GM12891 (cell line): Measurements from ENCODE around the gene NMNAT2.
"Not testable (repeated sequence)": the region's sequence is repeated elsewhere in the genome, so short reads cannot be mapped to it uniquely, and the experiment has no call there.

Experiments
- DNase-seq: peaks from one replicate; pipeline ENCODE4 v3.0.0; 2011; ENCODE audit warnings: low spot score; ENCODE audit not compliant: insufficient read length
- FAIRE-seq: peaks from 2 replicates; lab custom pipeline; 2011; peaks lifted over from hg19 to GRCh38; lab: Jason Lieb, UNC
- PAX5 ChIP-seq: IDR thresholded peaks from 2 replicates; pipeline ENCODE4 v1.6.1; 2011; ENCODE audit warnings: low read length, moderate library complexity, mild to moderate bottlenecking; ENCODE audit not compliant: insufficient read depth, severe bottlenecking
- POLR2A ChIP-seq: IDR thresholded peaks from 2 replicates; pipeline ENCODE4 v1.6.1; 2011; ENCODE audit warnings: low read depth, low read length, control low read depth
- POLR2AphosphoS5 ChIP-seq: IDR thresholded peaks from 2 replicates; pipeline ENCODE4 v1.6.1; 2011; ENCODE audit warnings: low read depth, low read length, control low read depth
- POU2F2 ChIP-seq: IDR thresholded peaks from 2 replicates; pipeline ENCODE4 v1.6.1; 2011; ENCODE audit warnings: low read depth, mild to moderate bottlenecking, control low read depth, low read length, moderate library complexity
- SPI1 ChIP-seq: IDR thresholded peaks from 2 replicates; pipeline ENCODE4 v1.6.1; 2011; ENCODE audit warnings: low read depth, low read length, control low read depth
- TAF1 ChIP-seq: IDR thresholded peaks from 2 replicates; pipeline ENCODE4 v1.6.1; 2011; ENCODE audit warnings: low read depth, low read length, control low read depth

Gene NMNAT2

GRCh38 chr1:183275322-183275721 is 142.9 kb downstream of the NMNAT2 start:
- no peak for TF ChIP-seq PAX5
- no peak for TF ChIP-seq TAF1
- TF ChIP-seq POLR2A: no peak
- no peak for TF ChIP-seq POU2F2
- no peak for TF ChIP-seq SPI1
- no peak for TF ChIP-seq POLR2AphosphoS5
- DNase-seq (no peak), FAIRE-seq (no peak)

GRCh38 chr1:183274836-183275235 is 143.3 kb downstream of the NMNAT2 start:
- DNase-seq (no peak), FAIRE-seq (no peak)
- TF ChIP-seq SPI1 (no peak), POLR2A (no peak), POU2F2 (no peak), TAF1 (no peak), PAX5 (no peak), POLR2AphosphoS5 (no peak)

GRCh38 chr1:183273984-183274383 is 144.2 kb downstream of the NMNAT2 start:
- not testable (repeated sequence) for FAIRE-seq, DNase-seq

GRCh38 chr1:183273300-183273699 is 144.9 kb downstream of the NMNAT2 start:
- DNase-seq (no peak), FAIRE-seq (no peak)
- TF ChIP-seq SPI1: no peak
- TF ChIP-seq POLR2A: no peak
- no peak for TF ChIP-seq TAF1
- TF ChIP-seq PAX5: no peak
- TF ChIP-seq POU2F2: no peak
- no peak for TF ChIP-seq POLR2AphosphoS5

DNA sequence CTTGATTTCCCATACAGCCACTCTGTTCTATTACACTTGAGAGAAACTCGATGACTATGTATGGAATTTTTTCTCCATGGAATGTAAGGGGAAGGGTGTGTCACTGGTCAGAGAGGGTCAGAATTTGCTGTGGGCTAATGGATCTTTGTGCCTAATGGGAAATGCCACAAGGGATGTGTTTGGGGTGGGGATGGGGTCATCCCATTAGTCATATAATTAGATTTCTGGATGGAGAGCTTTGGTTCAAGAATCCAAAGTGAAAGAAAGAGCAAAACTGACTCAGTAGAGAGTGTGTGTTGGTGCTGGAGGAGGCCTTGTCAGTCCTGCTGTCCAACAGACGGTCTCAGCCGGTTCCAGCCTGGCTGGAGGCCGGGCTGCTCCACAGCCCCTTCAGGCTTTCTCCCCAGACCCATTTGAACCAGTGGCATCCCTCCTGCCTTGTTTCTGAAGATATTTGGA is 145.8 kb downstream of the NMNAT2 start:
- no peak for TF ChIP-seq PAX5
- FAIRE-seq (no peak), DNase-seq (no peak)

DNA sequence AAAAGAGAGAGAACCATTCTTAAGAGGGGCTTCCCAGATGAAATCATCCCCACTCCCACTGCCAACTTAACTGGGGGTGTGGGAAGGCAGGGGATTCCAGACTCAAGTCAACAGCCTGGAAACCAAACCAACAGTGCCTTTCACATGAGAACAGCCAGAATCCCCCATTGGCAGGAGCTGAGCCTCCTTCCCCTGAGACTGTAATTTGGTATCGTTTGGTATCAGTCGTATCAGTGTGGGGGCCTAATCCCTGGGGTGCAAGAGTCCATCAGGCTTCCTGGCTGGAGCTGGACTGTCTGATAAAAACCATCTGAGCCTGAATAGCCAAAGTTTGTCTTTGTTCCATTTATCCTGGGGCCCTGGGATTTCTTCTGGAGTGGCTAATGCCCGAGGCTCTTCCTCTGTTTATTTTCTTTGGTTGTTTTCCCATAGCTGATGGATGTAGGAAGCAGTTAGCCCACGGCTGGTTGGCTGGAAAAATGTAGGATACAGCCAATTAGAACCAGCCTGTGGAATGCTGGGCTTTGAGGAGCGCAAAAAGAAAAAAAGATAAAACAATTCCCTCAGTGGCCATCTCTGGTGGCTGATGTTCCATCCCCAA is 147.5 kb downstream of the NMNAT2 start:
- TF ChIP-seq PAX5: no peak
- TF ChIP-seq SPI1: no peak
- no peak for TF ChIP-seq POLR2A
- TF ChIP-seq TAF1: no peak
- TF ChIP-seq POLR2AphosphoS5: no peak
- TF ChIP-seq POU2F2: no peak
- FAIRE-seq (no peak), DNase-seq (no peak)

- no peak for DNase-seq
- TF ChIP-seq PAX5 (no peak), POLR2A (no peak)
- no peak for FAIRE-seq
Measured at GRCh38 chr1:183267646-183268431, 150.3 kb downstream of the NMNAT2 start.

DNA sequence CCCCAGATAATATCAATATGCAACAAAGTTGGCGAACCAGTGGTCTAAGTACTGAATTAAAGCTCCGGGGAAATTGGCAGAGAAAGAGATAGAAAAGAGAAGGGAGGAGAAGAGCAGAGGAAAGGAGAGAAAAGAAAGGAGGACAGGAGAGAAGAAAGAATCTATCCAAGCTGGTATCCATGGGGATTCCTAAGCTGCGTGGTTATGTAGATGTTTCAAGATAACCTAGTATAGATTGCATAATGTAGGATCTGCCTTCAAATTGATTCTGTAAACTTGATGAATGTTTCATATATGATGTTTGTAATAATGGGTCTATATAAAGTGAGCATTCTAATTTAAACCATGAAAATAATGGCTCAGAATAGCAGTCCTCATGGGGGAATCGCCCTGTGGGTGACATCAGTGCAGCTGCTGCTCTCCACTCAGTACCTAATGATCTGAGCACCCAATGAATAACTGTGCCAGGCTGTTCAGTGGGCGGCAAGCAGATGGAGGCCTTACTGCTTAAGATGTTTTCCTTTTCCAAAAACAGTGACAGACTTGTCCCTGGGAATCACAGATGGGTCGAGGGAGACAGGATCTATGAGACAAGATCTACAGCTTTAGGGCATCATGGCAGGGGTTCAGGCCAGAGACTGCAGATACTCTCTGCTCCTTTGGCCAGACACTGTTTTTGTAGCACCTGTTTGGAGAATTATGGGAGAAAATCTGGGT is 154.1 kb downstream of the NMNAT2 start:
- TF ChIP-seq SPI1 (no peak), POLR2A (no peak), TAF1 (no peak), POU2F2 (no peak), POLR2AphosphoS5 (no peak), PAX5 (no peak)
- FAIRE-seq: no peak

GRCh38 chr1:183262628-183263200 is 155.5 kb downstream of the NMNAT2 start:
- no peak for FAIRE-seq
- no peak for DNase-seq

More for the DNA sequence above, 154.1 kb downstream of the NMNAT2 start:
- no peak for DNase-seq

GRCh38 chr1:183259924-183260323 is 158.3 kb downstream of the NMNAT2 start:
- no peak for TF ChIP-seq SPI1
- no peak for FAIRE-seq

More at GRCh38 chr1:183262628-183263200, 155.5 kb downstream of the NMNAT2 start:
- TF ChIP-seq PAX5 (no peak), POLR2AphosphoS5 (no peak), TAF1 (no peak), SPI1 (no peak), POU2F2 (no peak), POLR2A (no peak)

More at GRCh38 chr1:183259924-183260323, 158.3 kb downstream of the NMNAT2 start:
- DNase-seq: no peak
